ENCODE measurements around the gene TAF4.

- TF ChIP-seq CTCF (IDR thresholded peaks at IDR 0.05) (no peak), POLR2A (IDR thresholded peaks at IDR 0.05) (no peak)
Measured at GRCh38 chr20:62030357-62030756, 35.3 kb downstream of the TAF4 start.

Measured in Peyer's patch (tissue), 4 donors.